DMS53 treated with DMSO at 0.1 percent for 48 hours (cell line): Measurements from ENCODE around the gene LARP4B.

Experiments used
- DNase-seq: peaks from one replicate; lab custom pipeline; 2025; ENCODE audit not compliant: unreplicated experiment; lab: John Stamatoyannopoulos, UW

LARP4B gene

GRCh38 chr10:810351-810846, 121.1 kb downstream of the LARP4B start:
- no peak for DNase-seq

GRCh38 chr10:809671-810350, 121.7 kb downstream of the LARP4B start:
- no peak for DNase-seq

DNA sequence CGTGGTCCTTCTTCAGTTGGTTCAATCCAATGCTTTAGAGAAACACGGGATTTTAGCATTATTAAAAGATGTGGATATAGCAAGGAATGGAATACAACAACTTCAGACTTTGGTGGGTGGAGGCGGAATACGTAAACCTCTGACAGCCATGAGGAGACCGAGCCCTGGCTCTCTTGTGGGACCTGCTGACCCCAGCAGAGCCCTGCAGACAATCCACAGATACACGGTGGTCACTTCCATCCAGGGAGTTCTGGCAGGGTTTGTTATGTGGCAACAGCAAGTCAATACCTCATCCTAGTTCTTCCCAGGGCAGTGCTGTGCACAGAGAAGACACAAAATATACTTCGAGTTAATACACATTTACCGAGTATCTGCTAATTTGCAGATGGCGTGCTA, 123.5 kb downstream of the LARP4B start:
- no peak for DNase-seq

GRCh38 chr10:807163-807957, 124.1 kb downstream of the LARP4B start:
- DNase-seq: no peak

GRCh38 chr10:806451-807162, 124.9 kb downstream of the LARP4B start:
- no peak for DNase-seq

DNA sequence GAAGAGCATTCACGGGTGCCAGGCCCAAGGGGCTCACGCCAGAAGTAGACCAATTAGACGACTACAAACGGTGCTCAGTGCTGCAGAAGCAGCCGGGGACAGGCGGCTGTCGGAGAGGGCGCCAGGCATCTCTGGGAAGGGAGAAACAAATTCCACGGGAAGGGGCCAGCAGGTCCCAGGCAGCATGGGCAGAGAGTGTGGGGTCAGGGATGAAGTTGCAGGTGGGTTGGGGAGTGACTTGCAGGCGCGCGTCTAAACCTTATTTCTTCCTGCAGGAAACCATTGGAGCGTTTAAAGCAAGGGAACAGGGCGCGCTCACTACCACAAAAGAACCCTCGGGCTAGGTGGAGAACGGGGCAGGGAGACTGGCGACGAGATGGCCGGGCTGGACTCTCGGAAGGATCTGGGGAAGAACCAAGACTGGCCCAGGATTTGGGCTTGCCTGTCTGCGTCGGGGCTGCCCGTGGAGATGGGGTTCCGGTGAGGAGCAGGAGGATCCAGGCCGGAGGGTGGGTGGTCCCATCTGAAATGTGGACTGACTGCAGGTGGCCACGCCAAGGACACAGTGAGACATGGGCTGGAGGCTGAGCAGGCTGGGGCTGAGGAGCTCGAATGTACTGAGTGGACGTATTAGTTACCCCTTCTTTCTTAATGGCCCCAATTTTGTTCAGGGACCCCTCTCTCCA, 125.7 kb downstream of the LARP4B start:
- DNase-seq: no peak

GRCh38 chr10:804787-805619, 126.5 kb downstream of the LARP4B start:
- DNase-seq: no peak

GRCh38 chr10:804191-804781, 127.2 kb downstream of the LARP4B start:
- no peak for DNase-seq

DNA sequence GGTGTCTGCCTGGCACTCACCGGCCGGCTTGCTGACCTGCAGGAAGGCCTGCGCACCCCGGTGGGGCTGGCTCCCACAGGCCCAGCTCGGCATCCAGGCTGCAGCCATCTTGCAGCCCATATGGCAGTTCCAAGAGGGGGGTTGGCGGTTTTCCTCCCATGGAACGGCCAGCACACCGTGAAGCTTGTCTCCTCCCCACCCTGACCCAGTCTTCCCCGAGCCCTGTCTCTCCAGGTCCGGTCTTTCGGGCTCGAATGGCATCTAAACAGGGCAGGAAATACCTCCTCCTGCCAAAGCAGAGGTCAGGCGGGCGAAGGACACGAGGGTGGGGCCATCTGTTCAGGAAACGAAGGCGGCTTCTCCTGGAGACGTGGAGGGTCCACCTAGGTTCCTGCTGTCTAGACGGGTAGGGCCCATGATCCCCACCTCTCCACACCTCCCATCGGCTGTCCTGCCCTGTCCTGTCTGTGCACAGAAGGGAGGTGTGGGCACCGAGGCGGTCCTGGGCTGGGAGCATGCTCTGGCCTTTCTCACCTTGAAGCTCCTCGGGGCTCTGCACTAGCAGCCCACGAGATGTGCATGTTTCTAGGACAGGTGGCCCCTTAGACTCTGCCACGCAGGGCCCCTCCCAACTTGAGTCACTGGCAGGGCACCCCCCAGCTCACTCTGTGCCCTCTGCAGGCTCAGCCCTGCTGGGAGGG, 128.3 kb downstream of the LARP4B start:
- DNase-seq: no peak

GRCh38 chr10:802506-802905, 129.0 kb downstream of the LARP4B start:
- DNase-seq: no peak

GRCh38 chr10:797179-797578, 134.3 kb downstream of the LARP4B start:
- DNase-seq: no peak

- no peak for DNase-seq
Measured at GRCh38 chr10:796233-796632, 135.3 kb downstream of the LARP4B start.

GRCh38 chr10:794382-794956, 137.0 kb downstream of the LARP4B start:
- no peak for DNase-seq

DNA sequence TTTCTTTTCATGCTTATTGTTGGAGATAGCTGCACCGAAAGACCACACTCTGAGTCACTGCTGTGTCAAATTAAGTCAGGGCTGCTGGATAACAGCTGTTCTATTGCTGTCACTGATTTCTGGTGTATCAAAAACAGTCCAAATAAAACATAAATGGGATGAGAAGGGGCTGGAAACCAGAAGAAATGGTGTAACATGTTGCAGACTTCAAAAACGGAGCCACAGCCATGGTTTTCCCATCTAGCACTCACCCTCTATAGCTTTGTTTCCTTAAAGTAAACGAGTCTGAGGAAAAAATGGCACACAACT, 138.8 kb downstream of the LARP4B start:
- no peak for DNase-seq

DNA sequence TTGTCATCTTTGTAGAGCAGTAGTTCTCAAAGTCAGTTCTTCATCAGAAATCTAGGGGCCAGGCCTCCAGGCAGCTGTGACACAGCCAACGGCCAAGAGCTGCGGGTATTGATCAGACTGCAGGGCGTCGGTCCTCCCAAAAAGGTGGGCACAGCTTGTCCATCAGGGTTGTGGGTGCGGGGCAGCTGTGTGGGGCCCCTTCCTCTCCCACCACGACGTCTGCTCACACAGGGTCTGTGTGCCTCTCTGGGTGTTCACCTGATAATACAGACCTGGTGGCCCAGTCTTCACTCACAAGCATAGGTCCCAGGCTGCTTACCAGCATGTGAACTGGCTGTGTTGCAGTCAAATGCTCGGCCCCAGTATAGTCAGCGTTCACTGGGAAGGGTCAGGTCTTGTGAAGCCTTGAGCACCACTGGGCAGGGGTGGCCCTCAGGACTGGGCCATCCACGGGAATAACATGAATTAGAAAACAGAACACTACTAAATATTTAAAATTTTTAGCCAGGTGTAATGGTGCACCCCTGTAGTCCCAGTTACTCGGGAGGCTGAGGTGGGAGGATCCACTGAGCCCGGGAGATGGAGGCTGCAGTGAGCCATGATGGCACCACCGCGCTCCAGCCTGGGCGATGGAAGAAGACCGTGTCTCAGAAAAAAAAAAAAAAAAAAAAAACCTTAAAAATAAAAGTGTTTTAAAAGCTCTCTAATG, 139.3 kb downstream of the LARP4B start:
- no peak for DNase-seq

- DNase-seq: no peak
Measured at GRCh38 chr10:791639-792038, 139.9 kb downstream of the LARP4B start.

- DNase-seq: no peak
Measured at GRCh38 chr10:790821-791551, 140.5 kb downstream of the LARP4B start.
